Neural progenitor cell (in vitro differentiated cells): Measurements from ENCODE around the gene WNT5B.

Source experiments
- CTCF ChIP-seq: fragments of 200-600 bp; sonication (generic); IDR thresholded peaks from 2 replicates; pipeline ENCODE4 v1.5.1; 2017; ENCODE audit warnings: antibody characterized with exemption, mild to moderate bottlenecking
- EZH2 ChIP-seq: fragments of 200-600 bp; sonication (generic); IDR thresholded peaks from 2 replicates; pipeline ENCODE4 v1.6.1; 2017; ENCODE audit warnings: antibody characterized with exemption, mild to moderate bottlenecking, moderate library complexity
- EZH2phosphoT487 ChIP-seq: fragments of 200-600 bp; sonication (generic); IDR thresholded peaks from 2 replicates; pipeline ENCODE4 v1.6.1; 2017; ENCODE audit warnings: antibody characterized with exemption

- TF ChIP-seq CTCF (no peak), EZH2 (no peak), EZH2phosphoT487 (no peak)
Observed at GRCh38 chr12:1695886-1696670, 67.0 kb downstream of the WNT5B start.
